Erythroblast (primary cell): ENCODE results near the gene PPP6R1.

Experiments
- GATA1 ChIP-seq: IDR thresholded peaks from 2 replicates; pipeline ENCODE4 v1.6.1; 2011; ENCODE audit warnings: low read depth, mild to moderate bottlenecking, control low read depth, low read length, moderate library complexity
- POLR2A ChIP-seq: IDR thresholded peaks from 2 replicates; pipeline ENCODE4 v1.6.1; 2011; ENCODE audit warnings: mild to moderate bottlenecking, low read length

DNA sequence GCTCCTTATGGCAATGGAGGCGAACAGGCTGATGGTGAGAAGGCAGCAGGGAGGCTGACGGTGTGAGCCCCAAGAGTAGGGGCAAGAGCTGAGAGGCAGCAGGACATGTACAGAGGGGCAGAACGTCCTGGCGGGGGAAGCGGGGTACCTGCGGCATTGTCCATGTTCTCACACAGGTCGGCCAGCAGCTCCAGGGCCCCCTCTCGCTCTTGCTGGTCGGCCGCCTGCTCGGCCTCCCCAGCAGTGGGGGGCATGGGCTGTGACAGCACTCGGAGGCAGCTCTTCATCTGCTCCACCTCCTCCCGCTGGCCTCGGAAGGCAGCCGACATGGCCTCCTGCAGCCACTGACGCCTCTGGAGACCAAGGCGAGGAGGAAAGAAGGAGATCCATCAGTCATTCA, 18.7 kb upstream of the PPP6R1 start:
- TF ChIP-seq POLR2A = no peak
- no peak for TF ChIP-seq GATA1
